BJ (cell line): Measurements from ENCODE around the gene HDC. TPM values are rescaled to one million over a fixed set of nuclear protein-coding genes. Genes with fewer than 3 reads are reported as not detected.

ENCODE experiments used
- CTCF ChIA-PET: fragments of 350-600 bp; formaldehyde crosslinking; extraction: SDS; loops from one replicate; lab custom pipeline; 2021; ENCODE audit warnings: antibody characterized with exemption, inconsistent platforms; lab: Yijun Ruan, JAX
- POLR2A ChIA-PET: fragments of 300-600 bp; sonication (Branson Sonifier 250); formaldehyde crosslinking; extraction: SDS; loops from one replicate; lab custom pipeline; 2021; ENCODE audit warnings: antibody characterized with exemption; lab: Charles Lee
- DNase-seq: peaks from one replicate; pipeline ENCODE4 v3.0.0-alpha.2; 2011; ENCODE audit warnings: low read depth
- H3K27me3 ChIP-seq: 2 replicates; pipeline ENCODE4 v1.6.0; 2011; ENCODE audit warnings: low read length; ENCODE audit not compliant: control insufficient read depth, insufficient read depth
- H3K36me3 ChIP-seq: 2 replicates; pipeline ENCODE4 v1.5.1; 2011; ENCODE audit warnings: low read length; ENCODE audit not compliant: control insufficient read depth, insufficient read depth
- H3K4me3 ChIP-seq: 2 replicates; pipeline ENCODE4 v1.5.1; 2011; ENCODE audit warnings: low read depth, mild to moderate bottlenecking, control low read depth, low read length
- polyA plus RNA-seq: library from polyadenylated mRNA; depleted of rRNA; stranded (reverse); fragments of >200 nt; gene quantifications from 2 replicates; pipeline ENCODE4 v1.2.3, GENCODE V29; 2011
- TF ChIP-seq, protein P1 (sequence below): IDR thresholded peaks from 2 replicates; pipeline ENCODE4 v1.5.1; 2011; ENCODE audit warnings: low read depth, mild to moderate bottlenecking, control low read depth, inconsistent platforms, low read length, moderate library complexity; ENCODE audit not compliant: insufficient read depth

HDC gene
- polyA plus RNA-seq, 1 experiment = not detected

DNA sequence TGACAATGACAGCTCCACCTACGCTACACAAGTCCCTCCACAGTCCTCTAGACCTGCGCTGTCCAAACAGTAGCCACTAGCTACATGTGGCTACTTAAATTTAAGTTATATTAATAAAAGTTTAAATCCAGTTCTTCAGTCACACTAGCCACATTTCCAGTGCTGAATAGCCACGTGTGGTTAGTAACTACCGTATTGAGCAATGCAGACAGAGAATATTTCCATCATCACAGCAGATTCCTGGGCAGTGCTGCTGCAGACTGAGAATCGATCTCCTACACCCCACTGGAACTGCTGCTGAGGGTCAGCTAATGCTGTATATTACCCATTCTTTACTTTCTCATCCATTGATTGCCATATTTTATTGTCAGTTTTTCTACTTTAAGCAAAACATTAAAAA is 40.9 kb downstream of the HDC start:
- Histone ChIP-seq H3K27me3 (no peaks in the 10 kb centered on the region), H3K4me3 (no peak overlapping the region), H3K36me3 (no peaks in the 10 kb centered on the region)
- ChIA-PET CTCF (interaction anchor here (0.8 kb wide), 1 partner anchor 12 kb away, joined by 3 read pairs; no protein-coding TSS in a partner anchor), POLR2A (no interaction called here)
- DNase-seq = no peak
- TF ChIP-seq, protein P1, sequence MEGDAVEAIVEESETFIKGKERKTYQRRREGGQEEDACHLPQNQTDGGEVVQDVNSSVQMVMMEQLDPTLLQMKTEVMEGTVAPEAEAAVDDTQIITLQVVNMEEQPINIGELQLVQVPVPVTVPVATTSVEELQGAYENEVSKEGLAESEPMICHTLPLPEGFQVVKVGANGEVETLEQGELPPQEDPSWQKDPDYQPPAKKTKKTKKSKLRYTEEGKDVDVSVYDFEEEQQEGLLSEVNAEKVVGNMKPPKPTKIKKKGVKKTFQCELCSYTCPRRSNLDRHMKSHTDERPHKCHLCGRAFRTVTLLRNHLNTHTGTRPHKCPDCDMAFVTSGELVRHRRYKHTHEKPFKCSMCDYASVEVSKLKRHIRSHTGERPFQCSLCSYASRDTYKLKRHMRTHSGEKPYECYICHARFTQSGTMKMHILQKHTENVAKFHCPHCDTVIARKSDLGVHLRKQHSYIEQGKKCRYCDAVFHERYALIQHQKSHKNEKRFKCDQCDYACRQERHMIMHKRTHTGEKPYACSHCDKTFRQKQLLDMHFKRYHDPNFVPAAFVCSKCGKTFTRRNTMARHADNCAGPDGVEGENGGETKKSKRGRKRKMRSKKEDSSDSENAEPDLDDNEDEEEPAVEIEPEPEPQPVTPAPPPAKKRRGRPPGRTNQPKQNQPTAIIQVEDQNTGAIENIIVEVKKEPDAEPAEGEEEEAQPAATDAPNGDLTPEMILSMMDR = no peak

DNA sequence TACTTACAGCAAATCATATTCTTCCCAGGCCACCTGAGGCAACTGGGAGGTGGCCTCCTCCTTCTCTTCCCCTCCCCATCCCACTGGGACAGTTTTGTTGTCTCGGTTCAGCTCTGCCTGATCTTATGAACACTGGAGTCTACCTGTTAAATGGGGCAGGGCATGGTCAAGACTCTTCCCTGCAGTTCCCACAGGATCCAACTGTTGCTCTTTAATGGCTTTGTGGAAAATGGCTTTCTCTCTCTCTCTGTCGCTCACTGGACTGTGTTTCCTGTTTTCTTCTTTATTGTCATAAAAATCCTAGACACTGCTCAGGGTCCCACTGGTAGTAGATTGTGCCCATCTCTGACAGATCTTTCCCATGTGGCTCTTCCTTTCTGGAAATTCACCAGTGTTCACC is 43.3 kb downstream of the HDC start:
- no peak for DNase-seq
- ChIA-PET POLR2A (no interaction called here), CTCF (no interaction called here)
- TF ChIP-seq, protein P1 = no peak
- no peak overlapping the region for H3K4me3 ChIP-seq
- H3K27me3 ChIP-seq = no peaks in the 10 kb centered on the region; the same call in 1 of the 2 replicates
- no peaks in the 10 kb centered on the region for H3K36me3 ChIP-seq

DNA sequence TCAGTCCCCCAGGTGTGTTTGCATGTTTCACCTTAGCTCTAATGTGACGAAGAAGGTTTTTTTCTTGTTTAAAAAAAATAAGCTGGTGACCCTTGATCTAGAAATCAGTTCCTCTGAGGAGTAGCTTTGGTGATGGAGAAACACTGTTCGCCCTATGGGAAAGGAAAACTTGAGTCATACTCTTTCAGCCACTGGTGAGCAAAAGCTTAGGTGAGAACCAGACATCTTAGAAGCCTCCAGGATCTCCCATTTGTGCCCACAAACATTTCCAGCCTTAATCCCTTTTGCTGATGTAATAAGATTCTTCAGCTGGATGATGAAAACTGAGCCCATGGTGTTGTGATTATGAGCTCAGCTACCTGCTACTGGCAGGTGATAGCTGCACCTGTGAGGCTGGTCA is 45.7 kb downstream of the HDC start:
- ChIA-PET CTCF (interaction anchor here (1.6 kb wide), 1 partner anchor 96 kb away, joined by 7 read pairs; no protein-coding TSS in a partner anchor), POLR2A (no interaction called here)
- TF ChIP-seq, protein P1 = no peak
- DNase-seq = no peak
- H3K4me3 ChIP-seq = no peak overlapping the region
- H3K36me3 ChIP-seq = no peaks in the 10 kb centered on the region
- no peaks in the 10 kb centered on the region; the same call in 1 of the 2 replicates for H3K27me3 ChIP-seq

DNA sequence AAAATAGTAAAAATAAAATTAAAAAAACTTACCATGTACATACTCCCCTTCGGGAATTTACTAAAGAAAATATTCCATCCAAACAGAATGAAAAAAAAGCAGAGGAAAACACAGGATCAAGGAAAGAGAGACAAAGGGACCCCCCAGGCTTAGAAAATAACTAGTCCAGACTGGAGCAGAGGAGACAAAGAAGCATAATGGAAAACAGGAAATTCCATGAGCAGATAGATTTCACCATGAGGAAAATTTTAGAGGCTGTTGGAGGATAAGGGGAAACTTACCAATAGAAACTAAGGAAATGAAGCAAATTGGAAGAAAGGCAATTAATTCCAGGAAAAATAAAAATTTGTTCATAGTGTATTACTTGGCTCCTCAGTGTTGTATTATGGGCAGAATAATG is 46.8 kb downstream of the HDC start:
- Histone ChIP-seq H3K27me3 (no peaks in the 10 kb centered on the region; the same call in 1 of the 2 replicates), H3K4me3 (no peak overlapping the region), H3K36me3 (no peaks in the 10 kb centered on the region)
- CTCF ChIA-PET = no interaction called here
- POLR2A ChIA-PET = no interaction called here
- TF ChIP-seq, protein P1 = no peak
- no peak for DNase-seq

DNA sequence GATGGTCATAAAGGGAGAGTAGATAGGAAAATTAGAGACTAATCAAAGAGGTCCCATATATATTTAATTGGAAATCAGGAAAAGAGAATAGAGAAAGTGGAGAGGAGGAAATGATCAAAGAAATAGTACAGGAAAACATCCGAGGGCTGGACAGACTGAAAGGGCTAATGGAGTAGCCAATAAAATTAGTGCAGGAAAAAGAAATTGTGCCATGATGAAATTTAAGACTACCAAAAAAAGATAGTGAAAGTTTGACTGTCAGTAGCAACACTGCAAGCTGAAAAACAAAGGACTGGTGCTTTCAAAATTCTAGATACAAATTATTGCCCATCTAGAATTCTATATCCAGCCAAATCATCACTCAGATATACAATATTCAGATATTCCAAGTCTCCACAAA is 47.2 kb downstream of the HDC start:
- Histone ChIP-seq H3K4me3 (no peak overlapping the region), H3K27me3 (no peaks in the 10 kb centered on the region; the same call in 1 of the 2 replicates), H3K36me3 (no peaks in the 10 kb centered on the region)
- ChIA-PET CTCF (no interaction called here), POLR2A (no interaction called here)
- DNase-seq = no peak
- TF ChIP-seq, protein P1 = no peak
